Activated CD8-positive, alpha-beta memory T cell treated with anti-CD3 and anti-CD28 coated beads for 24 hours (primary cell): Measurements from ENCODE around the gene RPL27A.

Source experiments
- DNase-seq: peaks from one replicate; pipeline ENCODE4 v3.0.0-alpha.2; 2020

The RPL27A gene

DNA sequence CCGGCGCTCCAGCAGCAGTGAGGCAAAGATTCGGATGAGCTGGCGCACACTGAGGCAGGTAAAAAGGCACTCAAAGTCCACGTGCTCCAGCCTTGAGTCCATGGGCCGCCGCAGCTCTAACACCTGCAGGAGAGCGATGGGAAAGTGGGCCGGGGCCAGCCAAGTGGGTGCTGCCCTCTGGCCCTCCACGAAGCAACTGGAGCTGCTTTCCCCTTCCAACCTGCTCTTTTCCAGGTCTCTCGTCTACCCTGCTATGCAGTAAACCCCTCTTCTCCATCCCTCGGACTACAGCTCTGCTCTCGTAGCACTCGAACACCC is 20.0 kb downstream of the RPL27A start:
- DNase-seq: no peak

DNA sequence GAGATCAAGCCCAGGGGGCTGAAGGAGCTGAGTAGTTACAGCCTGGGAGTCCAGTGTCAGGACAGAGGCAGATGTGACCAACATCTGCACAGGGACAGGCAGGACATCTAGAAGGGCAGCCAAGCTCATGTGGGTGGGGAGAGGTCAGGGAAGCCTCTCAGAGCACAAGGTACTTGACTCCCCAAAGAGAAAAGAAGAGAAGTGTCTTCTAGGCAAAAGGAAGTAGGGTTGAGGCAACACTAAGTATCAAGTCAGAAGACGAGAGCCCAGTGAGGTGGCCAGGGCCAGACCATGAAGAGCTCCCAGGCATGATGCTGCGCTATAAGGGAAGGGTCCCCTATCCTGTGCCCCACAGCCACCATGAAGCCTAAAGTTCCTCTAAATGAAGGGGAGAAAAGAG is 21.5 kb downstream of the RPL27A start:
- DNase-seq: no peak

DNA sequence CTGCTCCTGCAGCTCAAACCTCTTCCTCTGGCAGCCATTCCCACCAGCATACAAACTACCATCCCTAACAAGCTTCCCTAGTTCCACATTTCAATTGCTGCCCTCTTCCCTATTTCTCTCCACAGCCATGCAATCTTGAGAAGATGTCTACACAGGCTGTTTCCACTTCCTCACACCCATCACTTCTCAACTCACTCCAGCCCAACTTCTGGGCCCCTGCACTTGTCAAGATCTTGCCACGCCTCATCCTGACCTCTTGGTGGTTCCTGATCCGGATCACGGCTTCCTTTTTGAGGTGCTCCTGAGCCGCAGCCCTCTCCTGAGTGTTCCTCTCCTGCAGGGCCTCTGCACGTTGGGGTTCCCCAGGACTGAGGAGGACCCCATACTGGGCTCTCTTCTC is 22.6 kb downstream of the RPL27A start:
- no peak for DNase-seq

DNA sequence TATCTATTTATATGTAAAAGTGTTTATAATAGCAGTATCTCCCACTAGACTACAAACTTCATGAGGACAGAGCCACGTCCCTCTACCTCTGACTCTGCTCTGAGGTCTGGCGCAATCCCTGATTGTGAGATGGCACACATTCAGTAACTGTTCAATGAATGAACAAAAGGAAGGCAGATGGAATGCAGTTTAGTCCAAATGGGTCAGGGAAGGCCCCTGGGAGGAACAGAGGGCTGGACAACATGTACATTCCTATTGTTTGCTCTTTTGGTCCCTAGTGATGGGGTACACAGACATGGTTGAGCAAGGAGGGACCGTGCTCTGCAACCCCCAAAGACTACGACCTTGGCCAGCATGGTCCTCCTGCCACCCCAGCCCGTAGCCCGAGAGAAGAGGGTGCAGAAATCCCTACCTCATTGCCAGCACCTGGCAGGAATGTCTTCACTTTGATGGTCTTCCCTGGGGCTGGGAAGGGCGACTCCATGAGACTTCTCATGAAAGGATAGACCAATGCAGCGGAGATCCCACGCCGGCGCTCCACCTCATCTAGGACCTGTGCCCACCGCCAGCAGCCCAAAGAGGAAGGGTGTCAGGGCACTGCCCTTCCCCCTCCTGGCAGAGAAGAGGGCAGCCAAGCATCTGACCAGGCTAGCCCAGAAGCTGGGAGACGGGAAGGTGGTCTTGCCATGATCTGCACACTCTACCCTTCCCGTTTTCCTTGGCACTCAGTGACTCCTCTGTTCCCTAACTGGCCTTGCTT is 24.3 kb downstream of the RPL27A start:
- DNase-seq: no peak

DNA sequence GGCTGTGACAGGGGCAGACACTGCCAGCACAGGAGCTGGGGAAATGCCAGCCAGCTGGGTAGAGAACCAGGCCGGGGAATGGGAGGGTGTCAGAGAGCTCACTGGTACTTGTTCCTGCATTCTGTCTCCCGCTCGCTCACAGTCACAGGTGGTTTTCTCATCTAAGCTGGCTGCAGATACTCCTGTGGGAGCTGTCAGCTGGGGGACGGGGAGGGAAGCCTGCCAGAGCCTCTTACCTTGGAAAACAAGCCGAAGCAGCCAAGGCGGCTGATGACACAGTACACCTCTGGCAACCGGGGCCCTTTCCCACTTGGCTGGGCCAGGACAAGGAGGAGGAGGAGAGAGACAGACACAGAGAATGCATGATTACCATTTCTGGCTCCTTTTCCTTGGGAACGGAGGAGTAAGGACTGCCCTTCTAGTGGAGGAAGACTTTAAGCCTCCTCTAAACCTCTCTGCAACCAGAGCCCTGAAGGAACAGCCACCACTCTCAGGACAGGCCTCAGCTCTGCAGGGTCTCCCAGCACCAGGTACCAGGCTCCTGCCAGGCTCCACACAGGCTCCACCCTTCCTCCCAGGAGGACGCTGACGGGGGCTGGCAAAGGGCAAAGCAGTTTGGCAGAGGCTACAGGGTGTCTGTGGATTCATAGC is 25.1 kb downstream of the RPL27A start:
- DNase-seq: no peak

DNA sequence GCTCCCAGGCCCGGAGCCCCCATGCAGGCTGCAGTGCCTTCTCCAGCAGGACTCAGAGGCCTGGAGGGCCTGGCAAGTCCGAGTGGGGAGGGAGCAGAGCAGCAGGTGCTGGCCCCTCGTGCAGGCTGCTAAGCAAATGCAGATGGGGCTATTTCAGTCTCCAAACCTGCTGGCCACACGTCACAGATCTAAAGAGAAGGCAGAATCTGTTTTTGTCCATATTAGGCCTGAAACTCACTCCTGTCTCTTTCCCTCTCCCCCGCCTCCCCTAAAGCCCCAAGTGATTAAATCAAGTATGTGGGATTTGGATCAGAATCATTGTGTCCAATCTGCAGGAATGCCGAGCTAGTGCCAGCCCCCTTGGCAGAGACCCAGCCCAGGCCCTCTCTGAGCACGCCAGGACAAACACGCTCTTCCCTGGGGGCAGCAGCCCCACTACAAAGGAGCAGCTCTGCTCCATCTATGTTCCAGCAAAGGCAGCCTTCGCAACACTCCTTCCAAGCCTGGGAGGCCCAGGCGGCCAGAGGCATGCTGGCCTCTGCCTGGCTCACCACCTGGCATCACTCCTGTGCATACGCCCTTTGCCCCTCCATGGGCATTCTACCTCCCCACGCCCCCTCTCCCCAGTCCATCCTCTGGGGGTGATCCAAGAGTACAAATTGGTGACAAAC is 26.5 kb downstream of the RPL27A start:
- DNase-seq: no peak

DNA sequence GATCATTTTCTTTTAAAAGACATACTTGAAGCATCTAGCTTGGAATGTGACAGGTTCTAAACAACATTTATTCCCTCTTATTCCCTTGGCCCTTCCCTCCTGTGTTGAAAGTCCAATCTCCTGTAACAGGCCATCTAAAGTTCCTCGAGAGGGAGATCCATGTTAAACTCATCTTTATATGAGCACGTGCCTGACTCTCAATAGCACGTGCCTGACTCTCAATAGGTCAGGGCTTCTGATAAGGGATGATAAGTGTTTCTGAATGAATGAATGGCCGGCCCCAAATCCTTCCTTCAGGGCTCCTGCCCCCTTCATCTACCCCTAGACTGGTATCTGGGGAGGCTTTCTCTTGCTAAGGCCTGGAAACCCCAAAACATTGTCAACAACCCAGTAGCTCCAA is 27.2 kb downstream of the RPL27A start:
- no peak for DNase-seq

DNA sequence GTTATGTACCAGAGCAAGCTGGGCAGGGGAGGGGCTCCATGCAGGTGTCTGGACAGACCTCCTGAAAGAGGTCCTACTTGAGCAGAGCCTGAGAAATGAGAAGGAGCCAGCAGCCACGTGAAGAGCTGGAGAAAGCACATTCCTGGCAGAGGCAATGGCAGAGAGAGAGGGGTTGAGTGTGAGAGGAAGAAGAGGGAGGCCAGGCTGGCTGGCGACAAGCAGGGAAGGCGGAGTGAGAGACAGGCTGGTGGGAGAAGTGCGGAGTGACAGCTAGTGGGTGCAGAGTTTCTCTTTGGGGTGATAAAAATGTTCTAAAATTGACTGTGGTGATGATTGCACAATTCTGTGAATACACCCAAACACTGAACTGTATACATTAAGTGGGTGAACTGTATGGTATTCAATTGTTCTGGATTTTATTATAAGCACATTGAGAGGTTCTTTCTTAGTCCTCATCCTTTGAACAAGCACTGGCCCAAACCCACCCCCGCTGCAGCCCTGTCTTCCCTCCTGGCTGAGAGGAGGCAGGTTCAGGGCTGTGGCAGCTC is 29.4 kb downstream of the RPL27A start:
- DNase-seq: no peak

DNA sequence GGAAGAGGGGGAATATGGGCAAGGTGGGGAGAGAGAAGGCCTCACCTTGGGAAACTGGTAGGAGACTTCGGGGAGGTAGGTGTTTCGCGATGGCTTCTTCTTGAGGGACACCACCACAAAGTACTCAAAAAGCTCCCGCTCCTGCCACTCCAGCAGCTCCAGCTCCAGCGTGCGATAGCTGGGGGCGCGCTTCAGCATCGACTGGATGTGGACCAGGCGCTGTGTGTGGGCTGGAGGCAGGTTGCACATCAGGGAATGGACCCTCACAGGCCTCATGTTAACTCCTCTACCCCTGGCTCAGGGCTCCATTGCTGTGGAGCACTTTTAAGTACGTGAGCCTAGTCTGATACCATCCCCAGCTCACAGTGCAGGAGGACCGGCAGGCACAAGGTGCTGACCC is 29.9 kb downstream of the RPL27A start:
- no peak for DNase-seq

DNA sequence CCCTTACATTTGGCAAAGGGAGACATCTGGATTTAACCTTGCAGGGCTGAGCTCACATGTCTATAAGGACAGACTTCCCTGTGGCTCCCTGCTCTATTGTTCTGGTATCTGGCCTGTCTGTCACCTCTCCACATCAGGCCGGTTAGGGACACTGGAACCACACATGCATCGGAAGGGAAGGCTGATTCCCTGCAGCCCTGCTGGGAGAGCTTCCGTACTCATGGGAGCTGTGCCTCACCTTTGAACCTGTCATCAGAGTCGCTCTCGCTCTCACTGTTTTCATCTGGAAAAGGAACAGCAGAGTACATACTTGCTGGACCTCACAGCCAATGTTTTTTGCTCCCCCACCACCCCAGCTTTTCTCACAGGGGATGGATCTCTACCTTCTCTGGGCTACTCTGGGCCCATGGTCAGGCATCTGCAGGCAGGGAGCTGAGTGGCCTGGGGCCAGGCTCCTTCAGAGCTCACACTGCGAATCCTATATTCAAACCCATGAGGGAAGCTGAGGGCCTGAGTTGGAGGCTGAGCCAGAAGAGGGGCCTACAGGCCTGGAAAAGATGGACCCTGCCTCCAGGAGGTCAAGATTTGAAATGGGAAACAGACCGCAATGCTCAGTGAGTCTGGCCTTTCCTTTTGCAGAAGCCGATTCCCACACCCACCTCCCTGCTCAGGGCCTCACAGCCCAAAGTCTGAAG is 31.3 kb downstream of the RPL27A start:
- no peak for DNase-seq

DNA sequence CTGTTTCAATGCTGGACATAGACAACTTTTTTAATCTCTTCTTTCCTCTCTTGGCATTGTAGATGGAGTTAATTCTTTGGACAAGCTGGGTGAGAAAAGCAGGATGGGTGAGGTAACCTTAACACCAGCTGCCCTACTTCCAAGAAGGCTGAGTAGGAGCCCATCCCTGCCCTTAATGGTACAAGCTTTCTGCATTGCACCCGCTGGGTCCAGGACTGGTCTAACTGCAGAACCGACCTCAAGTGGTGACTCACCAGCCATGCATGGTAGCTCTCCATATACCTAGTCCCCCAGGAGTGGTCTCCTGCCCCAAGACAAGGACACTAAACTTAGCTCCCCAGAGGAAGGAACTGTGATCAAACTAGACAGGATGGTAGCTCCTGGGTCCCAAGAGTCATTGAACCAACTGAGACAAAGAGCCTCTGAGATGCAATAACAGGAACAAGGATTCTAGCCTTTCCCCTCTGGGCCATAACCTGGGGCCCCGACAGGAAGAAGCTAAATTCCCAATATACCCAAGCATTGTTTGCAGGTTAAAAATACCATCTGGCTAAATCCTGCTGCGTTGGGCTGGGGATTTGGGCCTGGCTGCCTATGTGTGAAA is 32.1 kb downstream of the RPL27A start:
- DNase-seq: no peak

DNA sequence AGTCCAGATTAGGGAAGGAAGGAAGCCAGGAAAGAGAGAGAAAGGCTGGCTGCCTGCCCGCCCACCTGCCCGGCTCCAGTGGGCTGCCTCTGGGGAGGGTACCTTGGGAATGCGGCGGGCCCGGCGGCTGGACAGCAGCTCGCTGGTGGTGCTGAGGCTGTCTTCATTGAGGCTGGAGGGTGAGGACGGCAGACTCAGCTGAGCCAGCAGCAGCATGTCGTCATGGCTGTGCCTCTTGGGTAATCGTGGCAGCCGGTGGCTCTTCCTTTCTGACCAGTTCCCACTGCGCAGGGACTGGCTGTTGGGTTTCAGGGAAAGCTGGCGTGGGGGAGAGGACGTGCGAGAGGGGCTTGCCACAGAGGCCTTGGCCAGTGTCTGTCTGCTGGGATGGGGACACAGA is 32.9 kb downstream of the RPL27A start:
- no peak for DNase-seq

DNA sequence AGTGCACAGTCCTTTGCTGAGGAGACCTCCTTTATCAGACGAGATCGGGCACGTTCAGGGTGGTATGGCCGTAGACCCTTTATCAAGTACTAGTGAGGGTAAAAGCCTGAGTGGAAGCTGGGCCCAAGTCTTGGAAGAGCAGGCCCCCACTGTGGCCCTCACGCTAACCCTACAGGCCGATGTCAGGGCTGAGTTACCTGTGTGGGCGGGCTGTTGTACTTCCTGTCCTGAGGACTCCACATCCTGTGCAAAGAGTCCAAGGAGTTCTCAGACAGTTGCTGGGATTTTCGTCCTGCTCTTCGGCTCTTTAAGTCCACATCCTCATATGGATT is 34.9 kb downstream of the RPL27A start:
- no peak for DNase-seq

DNA sequence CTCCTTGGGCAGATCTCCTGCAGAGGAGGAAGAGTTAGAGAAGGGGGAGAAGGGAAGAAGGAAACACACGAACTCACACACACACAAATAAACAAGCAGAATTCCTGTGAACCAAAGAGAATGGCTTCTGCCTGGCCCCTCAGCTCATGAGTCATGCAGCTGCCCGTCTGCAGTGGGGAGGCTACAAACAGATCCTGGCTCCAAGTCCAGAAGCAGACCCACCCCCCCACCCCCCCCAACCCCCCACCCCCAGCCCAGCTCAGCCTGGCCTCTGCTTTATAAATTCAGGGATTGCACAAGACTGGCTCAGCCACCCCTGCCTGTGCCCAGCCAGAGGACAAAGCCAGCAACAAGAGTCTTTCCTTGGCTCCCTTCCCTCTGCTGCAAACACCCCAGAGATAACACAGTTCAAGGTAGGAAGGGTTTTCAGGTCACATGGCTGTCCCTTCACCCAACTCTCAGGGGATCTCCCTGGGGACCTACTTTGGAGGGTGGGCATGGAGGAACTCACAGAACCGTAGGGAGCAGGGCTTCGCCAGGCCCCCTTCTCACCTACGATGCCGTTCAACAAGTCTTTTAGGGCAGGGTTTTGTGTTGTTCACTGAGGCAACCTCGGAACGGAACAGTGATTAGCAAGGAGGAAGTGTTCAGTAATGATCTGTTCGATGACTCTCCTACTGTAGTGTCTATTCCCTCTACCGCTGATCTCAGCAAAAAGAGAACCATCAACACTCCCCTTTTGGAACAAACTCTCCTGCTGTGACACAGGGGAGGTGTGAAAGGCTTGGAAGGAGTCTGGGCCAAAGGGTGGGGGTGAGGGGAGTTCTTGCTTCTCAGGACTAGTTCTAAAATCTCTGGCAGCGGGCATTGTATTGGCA is 35.5 kb downstream of the RPL27A start:
- no peak for DNase-seq

DNA sequence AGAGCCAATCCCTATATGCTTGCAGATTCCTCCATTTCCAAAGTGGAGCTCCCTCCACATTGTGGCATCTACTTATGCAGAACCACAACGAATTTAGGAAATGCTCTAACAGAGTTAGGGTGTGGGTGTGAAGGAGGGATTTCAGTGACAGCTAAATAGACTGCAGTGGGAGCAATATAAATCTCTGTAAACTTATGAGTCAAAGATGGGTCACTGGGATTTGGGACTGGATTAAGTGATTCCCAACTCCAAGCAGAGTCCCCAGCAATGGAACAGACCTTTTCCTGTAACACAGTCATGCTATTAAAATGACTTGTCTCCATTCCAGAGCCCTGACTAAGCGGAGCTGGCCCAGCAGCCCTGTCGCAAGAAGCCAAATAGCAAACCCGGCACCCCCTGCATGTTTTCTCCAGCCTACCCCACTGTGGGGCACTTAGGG is 36.6 kb downstream of the RPL27A start:
- no peak for DNase-seq

DNA sequence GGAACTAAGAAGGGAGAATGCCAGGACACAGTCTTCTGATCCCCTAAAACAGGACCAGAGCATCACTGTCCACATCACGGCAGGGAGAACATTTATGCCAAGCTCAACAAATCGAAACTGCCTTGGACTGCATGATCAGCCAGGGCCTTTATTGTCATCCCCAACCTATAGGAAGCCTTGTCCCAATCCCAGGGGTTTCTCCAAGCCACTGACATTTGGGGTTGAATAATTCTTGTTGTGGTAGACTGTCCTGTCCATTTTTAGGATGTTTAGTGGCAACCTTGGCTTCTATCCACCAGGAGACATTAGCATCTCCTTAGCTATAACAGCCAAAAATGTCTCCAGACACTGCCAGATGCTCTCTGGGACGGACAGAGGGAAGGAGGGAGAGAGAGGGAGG is 37.1 kb downstream of the RPL27A start:
- DNase-seq: no peak

DNA sequence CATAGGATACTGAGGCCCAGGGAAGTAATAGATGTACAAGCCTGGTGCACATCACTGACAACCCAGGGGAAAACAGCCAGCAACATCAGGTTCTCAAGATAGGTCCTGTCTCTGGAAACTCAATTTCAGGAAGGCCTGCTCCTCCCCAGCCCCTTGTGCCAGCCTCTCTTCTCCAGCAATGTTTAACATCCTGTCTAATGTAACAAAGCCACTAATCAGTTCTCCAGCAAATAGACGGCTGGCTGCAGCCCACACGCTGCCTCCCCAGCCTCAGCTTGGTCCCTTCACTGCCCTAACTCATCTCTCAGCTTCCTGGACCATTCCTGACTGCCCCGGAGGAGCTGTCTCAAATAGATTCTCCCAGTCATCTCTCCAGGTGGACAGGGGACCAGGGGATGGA is 37.8 kb downstream of the RPL27A start:
- no peak for DNase-seq

DNA sequence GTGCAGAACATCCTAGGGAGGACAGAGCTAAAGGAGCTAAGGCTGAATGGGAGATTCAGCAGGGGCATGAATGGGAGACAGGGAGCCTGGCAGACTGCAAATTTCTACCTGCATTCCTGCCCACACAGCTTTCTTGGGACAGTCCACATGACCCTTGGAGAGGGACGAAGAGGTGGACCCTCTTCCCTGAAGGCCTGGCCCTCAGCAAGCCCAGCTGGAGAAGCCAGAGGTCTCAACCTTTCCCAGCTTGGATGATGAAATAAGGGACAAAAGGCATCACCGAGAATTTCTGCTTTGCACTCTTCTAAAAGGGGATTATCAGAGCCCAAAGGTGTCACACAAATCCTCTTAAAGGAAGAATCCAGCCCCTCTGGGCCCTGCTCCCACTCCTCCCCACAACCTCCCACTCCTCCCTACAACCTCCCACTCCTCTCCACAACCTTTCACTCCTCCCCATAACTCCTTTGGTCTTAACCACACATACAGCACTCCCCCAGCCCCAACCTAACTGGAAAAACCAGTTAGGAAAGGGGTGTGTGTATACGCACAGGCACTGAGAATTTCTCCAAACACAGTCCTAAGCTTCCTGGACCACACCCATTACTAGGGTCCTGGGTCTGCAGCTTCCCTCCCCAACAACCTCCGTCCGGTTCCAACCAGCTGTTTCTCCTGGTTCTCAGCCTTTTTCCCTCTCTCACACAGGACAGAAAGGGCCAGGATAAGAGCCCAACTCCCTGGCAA is 38.4 kb downstream of the RPL27A start:
- no peak for DNase-seq

DNA sequence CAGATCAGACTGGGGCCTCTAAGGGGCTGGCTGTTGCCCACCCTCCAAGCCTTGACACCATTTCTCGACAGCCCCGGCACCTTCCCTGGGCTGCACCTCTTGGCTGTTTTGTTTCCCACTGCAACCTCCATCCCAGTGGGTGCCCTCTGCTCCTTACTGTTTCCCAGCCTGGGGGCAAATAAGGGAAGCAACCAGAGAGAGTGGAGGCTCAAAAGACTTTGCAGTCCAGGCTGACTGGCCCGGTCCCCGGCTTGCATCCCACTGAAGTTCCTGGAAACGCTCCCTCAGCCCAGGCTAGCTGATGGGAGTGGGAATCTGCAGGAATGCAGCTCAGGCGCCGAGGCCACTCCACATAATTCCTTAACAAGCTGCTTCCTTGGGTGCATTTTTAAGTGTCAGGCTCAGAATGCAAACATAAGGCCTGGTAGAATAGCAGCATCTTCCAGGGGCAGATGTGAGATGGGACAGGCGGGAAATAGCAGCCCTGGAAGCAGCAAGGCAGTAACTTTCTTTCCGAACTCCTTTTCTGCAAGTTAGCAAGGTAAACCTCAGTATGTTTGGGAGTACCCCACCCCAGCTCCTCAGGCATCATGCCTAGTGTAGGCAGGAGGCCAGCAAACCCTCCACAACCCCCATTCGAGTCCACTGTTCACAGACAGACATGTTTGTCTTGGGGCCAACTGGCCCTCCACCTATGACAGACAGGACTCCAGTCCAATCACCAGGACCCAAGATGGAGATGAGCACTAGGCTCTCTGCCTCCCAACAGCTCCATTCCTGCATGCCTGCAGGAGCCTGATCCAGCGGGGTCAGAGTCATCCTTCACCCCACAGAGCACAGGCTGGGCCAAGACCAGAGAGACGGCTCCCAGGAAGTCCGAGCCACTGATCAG is 39.3 kb downstream of the RPL27A start:
- DNase-seq: no peak

DNA sequence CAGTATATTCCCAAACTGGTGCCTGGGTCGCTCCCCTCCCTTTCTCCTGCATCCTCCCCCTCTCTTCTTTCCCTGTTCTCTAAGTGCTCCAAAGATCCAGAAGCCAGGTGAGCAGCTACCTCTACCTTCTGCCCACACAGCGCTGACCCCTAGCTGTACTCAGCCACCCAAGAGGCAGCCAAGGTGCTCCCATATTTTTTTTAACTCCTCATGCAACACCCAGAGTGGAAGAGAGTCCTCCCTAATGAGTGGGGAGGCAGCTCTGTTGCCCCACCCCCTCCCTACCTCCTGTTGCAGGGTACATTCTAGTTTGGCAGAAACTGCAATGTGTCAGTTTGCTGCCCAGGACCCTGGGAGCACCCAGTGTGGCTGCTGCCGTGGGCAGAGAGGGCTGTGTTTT is 40.2 kb downstream of the RPL27A start:
- no peak for DNase-seq
